GM21526 (cell line): Measurements from ENCODE around the gene LRRTM4.
"Not testable (repeated sequence)": the region's sequence is repeated elsewhere in the genome, so short reads cannot be mapped to it uniquely, and the experiment has no call there.

Source experiments
- ATAC-seq: cut with Tn5 transposase; IDR thresholded peaks from one replicate; pipeline ENCODE4 v1.9.1; 2021; ENCODE audit warnings: moderate library complexity; ENCODE audit not compliant: unreplicated experiment, low FRiP score

LRRTM4 gene

GRCh38 chr2:77099961-77100360, 422.2 kb downstream of the LRRTM4 start:
- ATAC-seq = no peak

DNA sequence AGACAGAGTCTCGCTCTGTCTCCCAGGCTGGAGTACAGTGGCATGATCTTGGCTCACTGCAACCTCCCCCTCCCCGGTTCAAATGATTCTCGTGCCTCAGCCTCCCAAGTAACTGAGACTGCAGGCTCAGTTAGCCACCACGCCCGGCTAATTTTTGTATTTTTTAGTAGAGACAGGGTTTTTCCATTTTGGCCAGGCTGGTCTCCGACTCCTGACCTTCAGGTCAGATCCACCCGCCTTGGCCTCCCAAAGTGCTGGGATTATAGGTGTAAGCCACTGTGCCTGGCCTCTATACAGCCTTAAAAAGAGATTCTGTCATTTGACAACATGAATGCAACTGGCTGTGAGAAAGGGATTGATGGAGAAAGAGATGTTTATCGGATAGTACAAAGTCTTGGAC, 426.7 kb downstream of the LRRTM4 start:
- ATAC-seq = not testable (repeated sequence)

DNA sequence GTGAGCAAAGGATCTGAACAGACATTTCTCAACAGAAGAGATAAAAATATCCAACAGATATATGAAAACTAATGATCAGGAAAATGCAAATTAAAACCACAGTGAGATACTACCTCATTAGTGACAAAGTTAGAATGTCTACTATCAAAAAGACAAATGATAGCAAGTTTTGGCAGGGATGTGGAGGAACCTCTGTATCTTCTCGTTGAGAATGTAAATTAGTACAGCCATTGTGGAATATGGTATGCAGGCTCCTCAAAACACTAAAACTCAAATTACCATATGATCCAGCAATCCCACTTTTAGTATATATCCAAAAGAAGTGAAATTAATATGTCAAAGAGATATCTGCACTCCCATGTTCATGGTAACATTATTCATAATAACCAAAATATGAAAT, 427.1 kb downstream of the LRRTM4 start:
- no peak for ATAC-seq

- ATAC-seq = not testable (repeated sequence)
Observed at GRCh38 chr2:77088424-77088823, 433.8 kb downstream of the LRRTM4 start.

- ATAC-seq = no peak
Observed at GRCh38 chr2:77087987-77088414, 434.2 kb downstream of the LRRTM4 start.

GRCh38 chr2:77086478-77086877, 435.7 kb downstream of the LRRTM4 start:
- ATAC-seq = no peak

DNA sequence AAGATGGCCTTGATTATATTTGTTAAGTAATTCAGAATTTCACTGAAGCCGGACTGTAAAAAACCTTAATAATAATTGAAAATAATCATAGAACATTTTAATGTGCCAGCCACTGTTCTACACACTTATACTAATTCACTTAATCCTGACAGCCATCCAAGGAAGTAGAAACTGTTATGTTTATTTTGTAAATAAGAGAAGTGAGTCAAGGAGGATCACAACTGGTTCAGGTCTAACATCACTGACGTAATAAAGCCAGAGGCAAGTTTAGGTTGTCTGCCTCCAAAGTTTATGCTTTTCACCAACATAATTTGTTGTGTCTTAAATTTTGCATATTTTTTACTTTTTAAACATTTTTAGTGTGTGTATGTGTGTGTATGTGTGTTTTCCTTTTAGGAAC, 436.1 kb downstream of the LRRTM4 start:
- ATAC-seq = no peak

DNA sequence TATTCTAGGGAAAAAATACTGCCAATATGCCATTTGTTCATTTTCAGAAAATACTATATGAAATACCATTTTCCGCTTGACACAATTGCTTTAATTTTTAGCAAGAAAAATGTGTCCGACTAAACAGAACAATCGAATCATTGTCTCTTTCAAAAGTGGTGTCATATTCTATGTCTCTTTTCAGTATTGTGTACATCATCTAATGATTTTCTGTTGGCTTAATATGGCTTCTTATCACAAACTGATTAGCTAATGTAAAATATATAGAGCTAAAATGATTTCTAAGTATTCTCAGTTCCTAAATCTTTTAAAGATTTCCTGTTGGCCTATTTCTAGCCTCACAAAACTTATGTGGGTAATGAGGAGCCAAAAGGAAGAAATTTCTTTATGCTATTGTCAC, 436.6 kb downstream of the LRRTM4 start:
- no peak for ATAC-seq

DNA sequence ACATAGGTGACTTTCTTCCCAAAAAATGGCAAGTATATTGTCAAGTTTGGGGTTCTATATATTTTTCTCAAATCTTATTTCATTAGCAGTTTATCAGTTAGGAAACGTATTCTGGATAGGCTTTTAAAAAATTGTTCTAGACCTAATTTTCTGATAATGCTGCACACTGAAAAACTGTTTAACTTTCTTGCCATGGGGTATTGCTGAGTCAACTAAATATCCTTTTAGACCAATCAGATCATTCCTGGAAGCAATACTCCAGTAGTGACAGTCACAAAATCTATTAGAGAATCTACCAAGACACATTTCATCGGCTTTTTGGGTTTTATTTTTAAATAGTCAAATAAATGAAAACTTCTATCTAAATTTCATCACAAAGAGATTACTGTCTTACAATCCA, 440.6 kb downstream of the LRRTM4 start:
- no peak for ATAC-seq

DNA sequence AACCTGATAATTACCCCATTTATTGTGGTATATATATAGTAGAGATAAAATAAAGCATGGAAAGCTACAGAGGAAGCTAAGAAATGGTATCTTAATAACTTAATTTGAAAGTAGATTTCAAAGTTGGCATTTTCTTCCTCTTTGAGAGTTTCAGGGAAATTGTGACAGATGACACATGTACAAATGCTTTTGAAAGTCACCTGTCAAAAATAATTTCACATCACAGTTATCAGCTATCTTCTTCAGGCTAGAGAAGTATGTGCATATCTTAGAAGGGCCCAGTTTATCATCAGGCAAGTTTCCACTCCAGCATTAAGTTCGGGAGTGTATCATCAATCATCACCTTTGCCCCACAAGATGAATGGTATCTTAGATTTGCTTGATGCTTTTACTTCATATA, 457.9 kb downstream of the LRRTM4 start:
- no peak for ATAC-seq

DNA sequence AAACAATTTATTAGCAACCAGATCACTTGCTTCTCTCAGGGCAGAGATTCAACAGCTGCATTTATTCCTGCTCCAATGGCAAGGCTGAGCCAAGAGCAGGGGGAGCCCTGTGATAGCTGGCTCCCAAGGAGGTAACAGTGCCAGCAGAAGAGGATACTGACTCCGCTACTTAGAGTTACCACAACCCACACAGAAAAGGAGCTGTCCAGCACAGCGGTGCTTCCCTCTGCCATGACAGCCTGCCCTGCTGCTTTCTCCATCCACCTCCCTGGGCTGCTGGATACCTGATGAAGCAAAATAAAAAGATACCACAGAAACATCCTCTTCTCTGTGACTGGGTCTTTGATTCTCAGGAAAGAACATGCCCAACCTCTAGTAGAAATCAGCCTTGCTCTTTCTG, 467.2 kb downstream of the LRRTM4 start:
- ATAC-seq = no peak

GRCh38 chr2:77046339-77046738, 475.8 kb downstream of the LRRTM4 start:
- no peak for ATAC-seq

DNA sequence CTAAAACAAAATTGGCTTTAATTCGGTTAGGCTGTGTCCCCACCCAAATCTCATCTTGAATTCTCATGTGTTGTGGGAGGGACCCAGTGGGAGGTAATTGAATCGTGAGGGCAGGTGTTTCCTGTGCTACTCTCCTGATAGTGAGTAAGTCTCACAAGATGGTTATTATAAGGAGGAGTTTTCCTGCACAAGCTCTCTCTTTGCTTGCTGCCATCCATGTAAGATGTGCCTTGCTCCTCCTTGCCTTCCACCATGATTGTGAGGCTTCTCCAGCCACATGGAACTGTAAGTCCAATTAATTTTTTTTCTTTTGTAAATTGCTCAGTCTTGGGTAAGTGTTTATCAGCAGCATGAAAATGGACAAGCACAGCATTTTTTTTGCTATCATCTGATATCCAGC, 476.7 kb downstream of the LRRTM4 start:
- not testable (repeated sequence) for ATAC-seq

DNA sequence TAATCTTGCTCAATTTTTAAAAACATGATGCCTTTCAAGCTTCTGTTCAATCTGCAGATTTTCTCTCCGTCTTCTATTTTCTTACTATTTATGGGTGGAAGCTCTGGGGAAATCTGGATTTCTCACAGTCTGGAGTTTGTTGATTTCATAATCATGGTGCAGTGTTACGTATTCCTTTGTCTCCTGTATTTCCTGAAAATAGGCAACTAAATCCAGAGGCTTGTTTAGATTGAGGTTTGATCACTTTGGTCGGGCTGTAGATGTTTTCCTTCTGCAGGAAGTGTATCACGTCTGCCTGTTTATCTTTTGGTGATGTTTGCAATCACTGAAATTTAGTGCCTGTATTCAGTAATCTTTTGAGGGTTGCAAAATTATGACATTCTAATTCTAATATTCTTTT, 487.7 kb downstream of the LRRTM4 start:
- ATAC-seq = no peak

DNA sequence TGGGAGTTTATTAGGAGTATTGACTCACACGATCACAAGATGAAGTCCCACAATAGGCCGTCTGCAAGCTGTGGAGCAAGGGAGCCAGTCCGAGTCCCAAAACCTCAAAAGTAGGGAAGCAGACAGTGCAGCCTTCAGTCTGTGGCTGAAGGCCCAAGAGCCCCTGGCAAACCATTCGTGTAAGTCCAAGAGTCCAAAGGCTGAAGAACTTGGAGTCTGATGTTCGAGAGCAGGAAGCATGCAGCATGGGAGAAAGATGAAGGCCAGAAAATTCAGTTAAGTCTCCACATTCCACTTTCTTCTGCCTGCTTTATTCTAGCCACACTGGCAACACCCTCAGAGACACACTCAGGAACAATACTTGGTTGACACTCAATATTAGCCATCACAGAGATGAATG, 492.9 kb downstream of the LRRTM4 start:
- ATAC-seq = not testable (repeated sequence)

DNA sequence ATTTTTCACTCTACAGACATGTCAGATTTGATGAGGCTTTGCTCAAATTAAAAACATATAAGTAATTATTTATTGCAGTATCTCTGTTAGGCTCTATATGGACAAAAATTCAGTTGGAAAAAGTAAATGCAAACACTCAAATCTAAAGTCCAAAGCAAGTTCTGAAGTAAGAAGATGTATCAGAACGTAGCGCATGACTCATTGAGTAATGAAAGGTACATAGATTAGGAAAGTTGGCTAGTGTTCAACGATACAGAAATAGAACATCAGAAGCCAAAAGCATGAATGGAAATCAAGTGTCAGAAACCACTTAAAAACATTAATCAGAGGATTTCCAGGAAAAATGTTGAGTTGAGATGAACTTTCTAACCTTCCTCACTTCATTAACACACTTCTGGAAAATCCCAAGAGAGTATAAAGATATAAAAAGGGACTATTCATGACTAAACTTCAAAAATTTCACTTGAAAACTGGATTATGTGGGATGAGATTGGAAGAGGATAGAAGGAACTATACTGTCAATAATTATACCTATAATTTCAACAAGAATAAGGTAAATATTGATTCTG, 494.1 kb downstream of the LRRTM4 start:
- ATAC-seq = no peak

GRCh38 chr2:77025714-77026113, 496.5 kb downstream of the LRRTM4 start:
- ATAC-seq = no peak

DNA sequence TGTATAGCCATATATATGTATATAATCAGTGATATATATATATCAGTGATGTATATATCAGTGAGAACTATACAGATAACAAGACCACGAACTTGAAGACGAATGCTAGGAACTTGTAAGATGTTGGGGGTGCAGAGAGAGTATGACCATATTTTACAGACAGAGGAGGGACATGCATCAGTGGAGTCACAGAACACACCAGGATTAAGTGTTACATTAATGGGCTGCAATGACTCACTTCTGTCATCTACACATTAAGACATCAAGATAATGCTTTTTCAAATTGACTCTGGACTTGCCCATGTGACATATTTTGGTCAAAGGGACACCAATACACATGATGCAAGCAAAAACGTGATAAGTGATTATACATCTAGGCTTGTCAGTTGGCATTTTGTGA, 501.0 kb downstream of the LRRTM4 start:
- no peak for ATAC-seq

DNA sequence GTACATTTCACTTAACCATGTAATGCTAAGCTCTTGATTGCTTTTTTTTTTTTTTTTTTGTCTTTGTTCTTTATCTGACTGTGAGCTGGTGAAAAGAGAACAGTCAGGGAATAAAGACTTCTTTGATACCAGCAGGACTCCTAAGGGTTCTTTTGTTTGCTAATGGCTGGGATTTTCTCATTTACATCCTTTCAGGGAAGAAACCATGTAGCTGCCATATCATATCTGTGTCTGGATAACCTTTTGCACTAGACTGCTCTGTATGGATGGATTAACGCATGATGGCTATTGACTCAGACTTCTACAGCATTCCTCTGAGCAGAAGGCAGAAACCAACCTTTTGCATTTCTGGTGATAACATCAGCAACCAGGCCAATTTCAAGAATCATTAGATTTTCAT, 504.0 kb downstream of the LRRTM4 start:
- no peak for ATAC-seq

- no peak for ATAC-seq
Observed at GRCh38 chr2:77017355-77017745, 504.8 kb downstream of the LRRTM4 start.

GRCh38 chr2:77016443-77017354, 505.5 kb downstream of the LRRTM4 start:
- ATAC-seq = no peak

DNA sequence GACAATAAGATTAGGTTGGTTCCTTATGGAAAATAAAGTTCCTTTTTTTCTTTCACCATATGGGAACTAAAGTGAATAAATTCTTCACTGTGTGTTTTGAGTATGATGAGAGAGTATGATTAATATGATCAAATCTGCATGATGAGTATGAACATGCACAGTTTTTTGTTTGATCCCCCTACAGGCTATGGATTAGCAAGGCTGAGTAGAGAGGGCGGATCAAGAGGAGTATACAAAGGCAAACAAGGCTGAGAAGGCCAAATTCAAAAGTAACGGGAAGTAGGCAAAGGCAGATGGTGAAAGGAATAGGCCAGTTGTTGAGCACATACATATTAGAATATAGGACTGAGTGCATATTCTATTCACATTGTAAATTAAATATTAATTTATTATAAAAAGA, 508.2 kb downstream of the LRRTM4 start:
- ATAC-seq = no peak
